Natural killer cell treated with Interleukin-12 subunit alpha and Interleukin-12 subunit beta and Interleukin-15 and Interleukin-18, amount 100 ng/mL, for 72 hours (primary cell): Measurements from ENCODE around the gene MKS1. TPM values are rescaled to one million over a fixed set of nuclear protein-coding genes. Genes with fewer than 3 reads are reported as not detected.

Experiments used
- ATAC-seq, 2 donors: fragments of 150-1000 bp; cut with Tn5 transposase in 1 of 2; sonication (Bioruptor Pico), chemical (Tn5 transposase) in 1 of 2; 2 replicates each; pipeline ENCODE4 v1.10.0; 2021
- DNase-seq: peaks from one replicate; pipeline ENCODE4 v3.0.0; 2022; ENCODE audit warnings: low spot score
- H3K27ac Mint-ChIP-seq, 2 donors: 1 replicate in 1 of 2; 2 replicates in 1 of 2; pipeline ENCODE4 v1.8.0; 2022; ENCODE audit warnings: mixed read lengths in 2 of 2, mild to moderate bottlenecking in 1 of 2, moderate library complexity in 1 of 2
- H3K27me3 Mint-ChIP-seq, 2 donors: 1 replicate in 1 of 2; 2 replicates in 1 of 2; pipeline ENCODE4 v1.8.0; 2022; ENCODE audit warnings: mixed read lengths in 2 of 2
- H3K36me3 Mint-ChIP-seq: one replicate; pipeline ENCODE4 v1.8.0; 2022; ENCODE audit warnings: mixed read lengths
- H3K4me1 Mint-ChIP-seq, 2 donors: 1 replicate in 1 of 2; 2 replicates in 1 of 2; pipeline ENCODE4 v1.8.0; 2022; ENCODE audit warnings: low read depth in 2 of 2, mixed read lengths in 2 of 2, mild to moderate bottlenecking in 1 of 2
- H3K4me3 Mint-ChIP-seq: one replicate; pipeline ENCODE4 v1.8.0; 2022; ENCODE audit warnings: mixed read lengths
- H3K9me3 Mint-ChIP-seq: 2 replicates; pipeline ENCODE4 v1.8.0; 2022; ENCODE audit warnings: mixed read lengths
- total RNA-seq, 2 donors: library from RNA; stranded (reverse); gene quantifications; one replicate each; pipeline ENCODE4 v1.2.3, GENCODE V29; 2022

MKS1 gene
- total RNA-seq, 2 donors from 2014 or later, result 13.2 to 20.2 TPM

GRCh38 chr17:58156839-58157803 is 61.9 kb downstream of the MKS1 start:
- DNase-seq, result peak; percentile 82
- Mint-ChIP-seq H3K27ac (peak overlapping the region; percentile 61 to 76), H3K36me3 (no peaks in the 10 kb centered on the region), H3K4me1 (peaks cover 34 to 40% of the 10 kb centered on the region in 2 donors), H3K27me3 (no peaks in the 10 kb centered on the region), H3K4me3 (peak overlapping the region; percentile 95), H3K9me3 (peaks cover 3% of the 10 kb centered on the region)
- ATAC-seq, result peak; percentile 92 to 95

Other genes starting within 250 kb of the MKS1 start
- gene VEZF1, start 231.0 kb downstream of the MKS1 start, total RNA-seq, result 10 to 100 TPM; 29.1 to 31.8 TPM
- 100 to 1,000 TPM; 327 to 426 TPM for gene SRSF1, start 212.0 kb downstream of the MKS1 start, total RNA-seq
- gene DYNLL2, start 135.8 kb downstream of the MKS1 start, total RNA-seq, result 10 to 100 TPM; 27.9 to 37.9 TPM
- under 1 TPM in 1 of 2 donors, not detected in 1; 0.25 TPM for gene OR4D1, start 70.9 kb downstream of the MKS1 start, total RNA-seq
- gene OR4D2, start 52.3 kb downstream of the MKS1 start, total RNA-seq, result not detected
- not detected for gene EPX, start 26.5 kb downstream of the MKS1 start, total RNA-seq
- not detected for gene LPO, start 19.3 kb upstream of the MKS1 start, total RNA-seq
- not detected for gene MPO, start 61.7 kb upstream of the MKS1 start, total RNA-seq
- 10 to 100 TPM; 54.0 to 82.3 TPM for gene TSPOAP1, start 109.5 kb upstream of the MKS1 start, total RNA-seq
- gene SUPT4H1, start 132.9 kb upstream of the MKS1 start, total RNA-seq, result 100 to 1,000 TPM in 1 of 2 donors, 10 to 100 TPM in 1; 84.0 to 143 TPM
- 1 to 10 TPM in 1 of 2 donors, not detected in 1; 1.3 TPM for gene RNF43, start 198.3 kb upstream of the MKS1 start, total RNA-seq